HepG2 (cell line): ENCODE results near the gene TNFAIP1. TPM values are rescaled to one million over a fixed set of nuclear protein-coding genes. Genes with fewer than 3 reads are reported as not detected.

Experiments used
- BCLAF1 ChIP-seq: fragments of 450-650 bp; IDR thresholded peaks from 2 replicates; pipeline ENCODE4 v1.6.1; 2017; ENCODE audit warnings: mild to moderate bottlenecking
- BRCA1 ChIP-seq: sonication (generic); formaldehyde crosslinking; IDR thresholded peaks from 2 replicates; pipeline ENCODE4 v1.4.0; 2020; ENCODE audit warnings: missing genetic modification reagents
- BRD4 ChIP-seq: sonication (generic); formaldehyde crosslinking; IDR thresholded peaks from 2 replicates; pipeline ENCODE4 v1.4.0; 2020; ENCODE audit warnings: missing genetic modification reagents
- GABPA ChIP-seq, 2 experiments: IDR thresholded peaks; 2 replicates each; pipeline ENCODE4 v1.6.1; 2011 to 2016; ENCODE audit warnings: low read depth in 2 of 2, low read length in 1 of 2, missing biosample characterization in 1 of 2, missing genetic modification characterization in 1 of 2
- HHEX ChIP-seq: IDR thresholded peaks from 2 replicates; pipeline ENCODE4 v1.6.1; 2016; ENCODE audit warnings: control low read depth
- HMG20A ChIP-seq: IDR thresholded peaks from 2 replicates; pipeline ENCODE4 v1.6.1; 2016; ENCODE audit warnings: borderline replicate concordance
- KAT2B ChIP-seq: fragments of 150-350 bp; IDR thresholded peaks from 2 replicates; pipeline ENCODE4 v1.6.1; 2014; ENCODE audit warnings: low read depth, low read length, borderline replicate concordance
- MAF1 ChIP-seq: sonication (generic); formaldehyde crosslinking; IDR thresholded peaks from 2 replicates; pipeline ENCODE4 v1.5.0; 2020; ENCODE audit warnings: missing genetic modification reagents, borderline replicate concordance
- MBD4 ChIP-seq: IDR thresholded peaks from 2 replicates; pipeline ENCODE4 v1.6.1; 2012; ENCODE audit warnings: low read length, inconsistent platforms, borderline replicate concordance
- NR2F2 ChIP-seq: IDR thresholded peaks from 2 replicates; pipeline ENCODE4 v1.6.1; 2012; ENCODE audit warnings: low read depth, inconsistent platforms, borderline replicate concordance
- PREB ChIP-seq: sonication (generic); formaldehyde crosslinking; IDR thresholded peaks from 2 replicates; pipeline ENCODE4 v1.4.0; 2020; ENCODE audit warnings: missing genetic modification reagents
- REPIN1 ChIP-seq: sonication (generic); formaldehyde crosslinking; IDR thresholded peaks from 2 replicates; pipeline ENCODE4 v1.8.0; 2022; ENCODE audit warnings: missing genetic modification reagents, low read depth, mild to moderate bottlenecking, borderline replicate concordance
- REXO4 ChIP-seq: sonication (generic); formaldehyde crosslinking; IDR thresholded peaks from 2 replicates; pipeline ENCODE4 v1.8.0; 2022; ENCODE audit warnings: missing genetic modification reagents, mild to moderate bottlenecking, borderline replicate concordance
- RORA ChIP-seq: sonication (generic); formaldehyde crosslinking; IDR thresholded peaks from 2 replicates; pipeline ENCODE4 v1.5.0; 2020; ENCODE audit warnings: mild to moderate bottlenecking, missing genetic modification reagents, moderate library complexity
- SAP130 ChIP-seq: IDR thresholded peaks from 2 replicates; pipeline ENCODE4 v1.6.1; 2016; ENCODE audit warnings: low read depth
- SKI ChIP-seq: fragments of 450-650 bp; IDR thresholded peaks from one replicate; pipeline ENCODE4 v1.6.1; 2018; ENCODE audit warnings: mild to moderate bottlenecking; ENCODE audit not compliant: partially characterized antibody
- THAP11 ChIP-seq: IDR thresholded peaks from 2 replicates; pipeline ENCODE4 v1.6.1; 2016; ENCODE audit warnings: missing biosample characterization, missing genetic modification reagents
- ZNF569 ChIP-seq: sonication (generic); formaldehyde crosslinking; IDR thresholded peaks from 2 replicates; pipeline ENCODE4 v1.5.0; 2020; ENCODE audit warnings: mild to moderate bottlenecking, missing genetic modification reagents, moderate library complexity, borderline replicate concordance
- ZNF619 ChIP-seq: sonication (generic); formaldehyde crosslinking; IDR thresholded peaks from 2 replicates; pipeline ENCODE4 v1.4.0; 2020; ENCODE audit warnings: mild to moderate bottlenecking, missing genetic modification reagents
- ZNF687 ChIP-seq: sonication (generic); formaldehyde crosslinking; IDR thresholded peaks from 2 replicates; pipeline ENCODE4 v1.5.1; 2020; ENCODE audit warnings: mild to moderate bottlenecking, missing genetic modification reagents, moderate library complexity
- ZNF772 ChIP-seq: sonication (generic); formaldehyde crosslinking; IDR thresholded peaks from 2 replicates; pipeline ENCODE4 v1.5.0; 2020; ENCODE audit warnings: mild to moderate bottlenecking, missing genetic modification reagents
- ZNF850 ChIP-seq: sonication (generic); formaldehyde crosslinking; conservative IDR thresholded peaks from 2 replicates; pipeline ENCODE4 v1.9.0; 2021; ENCODE audit warnings: mild to moderate bottlenecking, missing genetic modification reagents
- ZZZ3 ChIP-seq: sonication (generic); formaldehyde crosslinking; IDR thresholded peaks from 2 replicates; pipeline ENCODE4 v1.4.0; 2020; ENCODE audit warnings: missing genetic modification reagents, mild to moderate bottlenecking, borderline replicate concordance
- polyA plus RNA-seq, 8 experiments: library from polyadenylated mRNA; depleted of rRNA in 3 of 8; stranded (reverse) in 7 of 8; unstranded in 1 of 8; fragments of >200 nt; fragmentation: Illumina TruSeq in 4 of 8; extraction: Trizol in 4 of 8; gene quantifications; 2 replicates each; pipeline versions ENCODE4 v1.2.1 to v1.2.3, GENCODE V29; 2011 to 2016; ENCODE audit warnings: low read depth in 4 of 8, missing spikeins in 1 of 8, mixed read lengths in 1 of 8; ENCODE audit not compliant: insufficient read depth in 1 of 8
- total RNA-seq, 5 experiments: library from RNA; depleted of rRNA; stranded (reverse); fragments of >200 nt; fragmentation: Illumina TruSeq; extraction: Trizol; gene quantifications; 2 replicates each; pipeline ENCODE4 v1.2.3, GENCODE V29; 2016; ENCODE audit warnings: low read depth in 1 of 5

TNFAIP1 gene
- total and polyA plus RNA-seq, 2 of the 13 experiments (the other 11 are each of a cell fraction or from before 2014, with no cell fraction given): 17.5 to 40.6 TPM

- peak; percentile 59 for TF ChIP-seq ZNF687 (CRISPR knock-in tag)
- no peak for TF ChIP-seq HHEX (CRISPR knock-in tag)
- no peak for TF ChIP-seq NR2F2
- TF ChIP-seq THAP11: no peak
- no peak for TF ChIP-seq MAF1 (CRISPR knock-in tag)
- no peak for TF ChIP-seq REXO4 (CRISPR knock-in tag)
- no peak for TF ChIP-seq REPIN1 (CRISPR knock-in tag)
- TF ChIP-seq KAT2B: no peak
- no peak for TF ChIP-seq GABPA (IDR thresholded peaks at IDR 0.05; ENCODE audit: low read depth, low read length)
- no peak for TF ChIP-seq GABPA (CRISPR knock-in tag; IDR thresholded peaks at IDR 0.05; ENCODE audit: low read depth)
- no peak for TF ChIP-seq RORA (CRISPR knock-in tag)
- no peak for TF ChIP-seq SKI
- TF ChIP-seq PREB (CRISPR knock-in tag): no peak
- no peak for TF ChIP-seq HMG20A (CRISPR knock-in tag)
- no peak for TF ChIP-seq BRCA1 (CRISPR knock-in tag)
- no peak for TF ChIP-seq SAP130 (CRISPR knock-in tag)
- TF ChIP-seq ZNF619 (CRISPR knock-in tag): 0 out of 2 replicates have a peak, but pooled peaks have one; percentile 12
- TF ChIP-seq ZNF569 (CRISPR knock-in tag): no peak
- TF ChIP-seq ZZZ3 (CRISPR knock-in tag): no peak
- no peak for TF ChIP-seq MBD4
- no peak for TF ChIP-seq BCLAF1
- no peak for TF ChIP-seq ZNF850 (CRISPR knock-in tag)
- TF ChIP-seq ZNF772 (CRISPR knock-in tag): no peak
- TF ChIP-seq BRD4: no peak
Measured at GRCh38 chr17:28347261-28347891, 11.8 kb downstream of the TNFAIP1 start (continued).
